SK-N-SH treated with all-trans-retinoic acid at 6 μM for 48 hours (cell line): ENCODE data around the gene COX7A1.

Experiments used
- ATAC-seq: fragments of 200-7000 bp; cut with Tn5 transposase; 3 replicates; pipeline ENCODE4 v1.9.1; 2020; ENCODE audit warnings: mild to moderate bottlenecking, moderate library complexity
- ARNTL ChIP-seq: fragments of 450-650 bp; formaldehyde crosslinking; IDR thresholded peaks from 2 replicates; pipeline ENCODE4 v1.5.0; 2020; ENCODE audit warnings: low read depth, mild to moderate bottlenecking, moderate library complexity, borderline replicate concordance
- BACH2 ChIP-seq: fragments of 250-450 bp; sonication (Bioruptor Pico); IDR thresholded peaks from 2 replicates; pipeline ENCODE4 v1.9.0; 2021; ENCODE audit warnings: mild to moderate bottlenecking, borderline replicate concordance
- CSRNP3 ChIP-seq: fragments of 250-450 bp; sonication (Bioruptor Pico); IDR thresholded peaks from 2 replicates; pipeline ENCODE4 v1.5.1; 2021; ENCODE audit warnings: mild to moderate bottlenecking, moderate library complexity
- ESRRG ChIP-seq: fragments of 250-450 bp; sonication (Bioruptor Pico); IDR thresholded peaks from 2 replicates; pipeline ENCODE4 v1.6.1; 2021; ENCODE audit warnings: mild to moderate bottlenecking
- GLIS3 ChIP-seq: fragments of 250-450 bp; sonication (Bioruptor Pico); IDR thresholded peaks from 2 replicates; pipeline ENCODE4 v1.5.0; 2020; ENCODE audit warnings: mild to moderate bottlenecking, moderate library complexity
- OSR1 ChIP-seq: fragments of 250-450 bp; sonication (Bioruptor Pico); IDR thresholded peaks from 2 replicates; pipeline ENCODE4 v1.8.0; 2022; ENCODE audit warnings: moderate library complexity, mild to moderate bottlenecking, inconsistent platforms
- PPARA ChIP-seq: fragments of 250-450 bp; sonication (Bioruptor Pico); IDR thresholded peaks from 2 replicates; pipeline ENCODE4 v1.5.0; 2020; ENCODE audit warnings: mild to moderate bottlenecking, borderline replicate concordance
- SNAI2 ChIP-seq: fragments of 250-450 bp; sonication (Bioruptor Pico); IDR thresholded peaks from 2 replicates; pipeline ENCODE4 v1.5.0; 2020; ENCODE audit warnings: mild to moderate bottlenecking, moderate library complexity
- TOX ChIP-seq: fragments of 250-450 bp; sonication (Bioruptor Pico); IDR thresholded peaks from 2 replicates; pipeline ENCODE4 v1.8.0; 2021; ENCODE audit warnings: mild to moderate bottlenecking, moderate library complexity, borderline replicate concordance
- TSHZ2 ChIP-seq: fragments of 250-450 bp; sonication (Bioruptor Pico); IDR thresholded peaks from 2 replicates; pipeline ENCODE4 v1.5.0; 2020; ENCODE audit warnings: mild to moderate bottlenecking, moderate library complexity
- ZFP30 ChIP-seq: fragments of 450-650 bp; formaldehyde crosslinking; IDR thresholded peaks from 2 replicates; pipeline ENCODE4 v1.5.0; 2022; ENCODE audit warnings: mild to moderate bottlenecking, moderate library complexity
- ZNF565 ChIP-seq: fragments of 450-650 bp; formaldehyde crosslinking; conservative IDR thresholded peaks from 2 replicates; pipeline ENCODE4 v1.5.0; 2020; ENCODE audit warnings: low read depth, mild to moderate bottlenecking, moderate library complexity
- ZNF70 ChIP-seq: fragments of 450-650 bp; formaldehyde crosslinking; IDR thresholded peaks from 2 replicates; pipeline ENCODE4 v1.5.0; 2020; ENCODE audit warnings: mild to moderate bottlenecking, moderate library complexity
- ZNF8 ChIP-seq: fragments of 450-650 bp; formaldehyde crosslinking; IDR thresholded peaks from 2 replicates; pipeline ENCODE4 v1.5.0; 2020; ENCODE audit warnings: mild to moderate bottlenecking, moderate library complexity
- TF ChIP-seq, protein P1 (sequence below): fragments of 250-450 bp; sonication (Bioruptor Pico); IDR thresholded peaks from 2 replicates; pipeline ENCODE4 v1.5.1; 2020; ENCODE audit warnings: low read depth, mild to moderate bottlenecking, moderate library complexity
- TF ChIP-seq, protein P2 (sequence below): fragments of 250-450 bp; sonication (Bioruptor Pico); IDR thresholded peaks from 2 replicates; pipeline ENCODE4 v1.8.0; 2020; ENCODE audit warnings: mild to moderate bottlenecking, moderate library complexity, borderline replicate concordance
- TF ChIP-seq, protein P3 (sequence below): fragments of 250-450 bp; sonication (Bioruptor Pico); IDR thresholded peaks from 2 replicates; pipeline ENCODE4 v1.8.0; 2021; ENCODE audit warnings: low read depth, mild to moderate bottlenecking, moderate library complexity, borderline replicate concordance

COX7A1 gene

DNA sequence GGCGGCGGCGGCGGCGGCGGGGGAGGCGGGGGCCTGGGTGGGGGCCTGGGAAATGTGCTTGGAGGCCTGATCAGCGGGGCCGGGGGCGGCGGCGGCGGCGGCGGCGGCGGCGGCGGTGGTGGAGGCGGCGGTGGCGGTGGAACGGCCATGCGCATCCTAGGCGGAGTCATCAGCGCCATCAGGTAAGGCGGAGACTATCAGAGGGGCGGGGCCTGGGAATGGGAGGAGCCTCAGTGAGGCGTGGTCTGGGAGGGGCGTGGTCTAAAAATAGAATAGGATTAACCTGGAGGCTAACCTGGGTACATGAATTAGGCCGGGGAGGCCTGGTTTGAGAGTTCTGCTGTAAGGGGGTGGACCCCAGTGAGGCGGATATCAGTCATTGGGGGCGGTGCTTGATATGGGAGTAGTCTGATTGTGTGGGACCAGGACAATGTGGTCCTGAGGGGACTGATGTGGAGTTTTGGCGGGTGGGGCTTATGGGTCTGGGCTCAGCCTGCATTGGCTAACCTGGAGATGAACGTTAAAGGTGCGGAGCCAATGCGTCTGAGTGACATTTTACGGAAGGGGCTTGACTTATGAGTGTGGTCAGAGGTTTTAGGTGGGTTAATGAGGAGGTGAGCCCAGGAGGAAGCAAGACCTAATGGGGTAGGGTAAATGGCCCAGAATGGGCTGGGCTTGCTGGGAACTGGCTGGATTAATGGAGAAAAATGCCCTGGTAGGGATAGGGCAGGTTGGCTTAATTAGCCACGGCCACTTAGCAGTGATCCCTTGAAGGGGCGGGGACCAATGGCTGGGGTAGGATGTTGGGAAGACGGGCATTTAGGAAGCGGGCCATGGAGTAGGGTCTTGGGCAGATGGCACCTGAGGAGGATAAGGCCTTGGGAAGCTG, 11.0 kb downstream of the COX7A1 start:
- TF ChIP-seq, protein P1, sequence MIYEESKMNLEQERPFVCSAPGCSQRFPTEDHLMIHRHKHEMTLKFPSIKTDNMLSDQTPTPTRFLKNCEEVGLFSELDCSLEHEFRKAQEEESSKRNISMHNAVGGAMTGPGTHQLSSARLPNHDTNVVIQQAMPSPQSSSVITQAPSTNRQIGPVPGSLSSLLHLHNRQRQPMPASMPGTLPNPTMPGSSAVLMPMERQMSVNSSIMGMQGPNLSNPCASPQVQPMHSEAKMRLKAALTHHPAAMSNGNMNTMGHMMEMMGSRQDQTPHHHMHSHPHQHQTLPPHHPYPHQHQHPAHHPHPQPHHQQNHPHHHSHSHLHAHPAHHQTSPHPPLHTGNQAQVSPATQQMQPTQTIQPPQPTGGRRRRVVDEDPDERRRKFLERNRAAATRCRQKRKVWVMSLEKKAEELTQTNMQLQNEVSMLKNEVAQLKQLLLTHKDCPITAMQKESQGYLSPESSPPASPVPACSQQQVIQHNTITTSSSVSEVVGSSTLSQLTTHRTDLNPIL: no peak
- no peak for TF ChIP-seq OSR1 (CRISPR knock-in tag)
- TF ChIP-seq GLIS3 (CRISPR knock-in tag): no peak
- TF ChIP-seq CSRNP3 (CRISPR knock-in tag): no peak
- TF ChIP-seq SNAI2 (CRISPR knock-in tag): no peak
- no peak for TF ChIP-seq ZFP30 (CRISPR knock-in tag)
- no peak for TF ChIP-seq ESRRG (CRISPR knock-in tag)
- TF ChIP-seq ZNF565 (CRISPR knock-in tag): no peak
- TF ChIP-seq TOX: no peak
- no peak for TF ChIP-seq ZNF70 (CRISPR knock-in tag)
- no peak for TF ChIP-seq PPARA (CRISPR knock-in tag)
- no peak for TF ChIP-seq ARNTL (CRISPR knock-in tag)
- ATAC-seq: peak; percentile 65

DNA sequence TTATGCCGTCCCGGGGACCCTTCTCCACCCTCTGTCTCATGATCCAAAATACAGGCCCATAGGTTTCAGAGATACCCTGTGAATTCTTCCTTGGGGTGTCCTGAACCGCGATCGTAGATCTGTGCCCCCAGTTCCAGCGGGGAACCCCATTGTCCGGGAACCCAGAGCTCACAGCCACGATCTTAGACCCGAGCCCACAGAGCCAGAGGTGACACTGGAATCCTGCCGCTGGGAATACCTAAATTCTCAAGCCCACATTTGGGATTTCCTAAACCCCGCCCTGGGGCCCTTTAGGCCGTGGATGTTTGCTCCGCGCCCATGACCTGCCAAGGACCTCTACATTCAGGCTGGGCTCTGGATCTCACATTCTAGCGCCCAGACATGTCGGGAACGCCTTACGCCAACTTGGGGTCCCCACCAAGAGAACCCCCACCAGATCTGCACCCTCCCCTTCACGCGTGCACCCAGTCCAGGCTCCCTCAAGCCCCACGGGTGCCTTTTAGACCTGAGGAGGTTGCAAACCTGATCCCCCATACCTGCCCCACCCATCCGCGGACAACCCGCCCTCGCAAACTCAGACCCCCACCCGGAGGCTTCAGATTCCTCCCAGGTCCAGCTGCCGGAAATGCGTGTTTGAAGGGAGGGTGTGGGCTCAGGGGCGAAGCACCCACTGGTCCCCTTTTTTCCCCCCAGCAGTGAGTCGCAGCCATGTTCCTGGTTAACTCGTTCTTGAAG, 11.8 kb downstream of the COX7A1 start:
- peak; percentile 24 for ATAC-seq
- no peak for TF ChIP-seq BACH2
- TF ChIP-seq ZNF70 (CRISPR knock-in tag): no peak
- TF ChIP-seq GLIS3 (CRISPR knock-in tag): no peak
- TF ChIP-seq TOX: no peak

DNA sequence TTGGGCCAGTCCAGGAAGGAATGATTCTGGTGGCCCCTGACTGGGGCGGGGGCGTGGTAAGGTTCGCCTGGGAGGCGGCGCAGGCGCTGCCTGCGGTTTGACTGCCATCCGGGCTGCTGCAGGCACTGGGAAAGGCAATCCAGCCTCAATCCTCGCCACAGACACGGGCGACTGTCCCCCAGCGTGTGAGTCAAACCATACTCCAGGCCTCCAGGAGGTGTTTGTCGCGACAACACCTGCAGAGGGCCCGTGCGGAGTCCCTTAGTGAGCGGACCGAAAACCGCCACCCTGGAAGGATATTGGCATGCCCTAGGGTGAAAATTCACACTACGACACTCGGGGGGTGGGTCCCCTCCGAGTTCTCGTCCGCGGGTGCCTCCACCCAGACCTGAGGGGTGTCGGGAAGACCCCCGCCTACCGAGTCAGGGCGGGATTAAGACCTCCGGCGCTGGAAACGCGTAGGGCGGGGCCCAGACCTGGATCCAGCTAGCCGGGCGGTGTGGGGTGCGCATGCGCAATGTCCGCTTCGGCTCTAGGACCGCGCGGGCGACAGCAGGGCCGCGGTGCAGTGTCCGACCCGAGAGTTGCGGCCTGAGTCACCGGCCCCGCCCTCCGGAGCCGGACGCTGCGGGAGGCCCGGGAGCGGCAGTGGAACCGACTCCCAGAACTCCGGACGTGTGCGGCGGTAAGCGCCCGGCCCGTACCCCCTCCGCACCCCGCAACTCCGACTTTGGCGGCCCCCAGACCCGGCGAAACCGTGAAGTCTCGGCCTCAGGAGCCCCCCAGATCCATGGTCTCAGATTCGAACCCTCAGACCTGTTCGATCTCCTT, 12.6 kb downstream of the COX7A1 start, which contains the start of gene CAPNS1:
Gene CAPNS1 (plus strand): TSS at position 594 of the 831 bp plus-strand sequence. CDS start 946 bp downstream, outside the sequence.
- TF ChIP-seq, protein P2, sequence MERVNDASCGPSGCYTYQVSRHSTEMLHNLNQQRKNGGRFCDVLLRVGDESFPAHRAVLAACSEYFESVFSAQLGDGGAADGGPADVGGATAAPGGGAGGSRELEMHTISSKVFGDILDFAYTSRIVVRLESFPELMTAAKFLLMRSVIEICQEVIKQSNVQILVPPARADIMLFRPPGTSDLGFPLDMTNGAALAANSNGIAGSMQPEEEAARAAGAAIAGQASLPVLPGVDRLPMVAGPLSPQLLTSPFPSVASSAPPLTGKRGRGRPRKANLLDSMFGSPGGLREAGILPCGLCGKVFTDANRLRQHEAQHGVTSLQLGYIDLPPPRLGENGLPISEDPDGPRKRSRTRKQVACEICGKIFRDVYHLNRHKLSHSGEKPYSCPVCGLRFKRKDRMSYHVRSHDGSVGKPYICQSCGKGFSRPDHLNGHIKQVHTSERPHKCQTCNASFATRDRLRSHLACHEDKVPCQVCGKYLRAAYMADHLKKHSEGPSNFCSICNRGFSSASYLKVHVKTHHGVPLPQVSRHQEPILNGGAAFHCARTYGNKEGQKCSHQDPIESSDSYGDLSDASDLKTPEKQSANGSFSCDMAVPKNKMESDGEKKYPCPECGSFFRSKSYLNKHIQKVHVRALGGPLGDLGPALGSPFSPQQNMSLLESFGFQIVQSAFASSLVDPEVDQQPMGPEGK (CRISPR knock-in tag): no peak
- TF ChIP-seq, protein P3, sequence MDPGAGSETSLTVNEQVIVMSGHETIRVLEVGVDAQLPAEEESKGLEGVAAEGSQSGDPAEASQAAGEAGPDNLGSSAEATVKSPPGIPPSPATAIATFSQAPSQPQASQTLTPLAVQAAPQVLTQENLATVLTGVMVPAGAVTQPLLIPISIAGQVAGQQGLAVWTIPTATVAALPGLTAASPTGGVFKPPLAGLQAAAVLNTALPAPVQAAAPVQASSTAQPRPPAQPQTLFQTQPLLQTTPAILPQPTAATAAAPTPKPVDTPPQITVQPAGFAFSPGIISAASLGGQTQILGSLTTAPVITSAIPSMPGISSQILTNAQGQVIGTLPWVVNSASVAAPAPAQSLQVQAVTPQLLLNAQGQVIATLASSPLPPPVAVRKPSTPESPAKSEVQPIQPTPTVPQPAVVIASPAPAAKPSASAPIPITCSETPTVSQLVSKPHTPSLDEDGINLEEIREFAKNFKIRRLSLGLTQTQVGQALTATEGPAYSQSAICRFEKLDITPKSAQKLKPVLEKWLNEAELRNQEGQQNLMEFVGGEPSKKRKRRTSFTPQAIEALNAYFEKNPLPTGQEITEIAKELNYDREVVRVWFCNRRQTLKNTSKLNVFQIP (CRISPR knock-in tag): no peak
- TF ChIP-seq TSHZ2 (0 out of 2 replicates have a peak, but pooled peaks have one; percentile 39), ZNF8 (CRISPR knock-in tag) (no peak)
- ATAC-seq: peak; percentile 87
